Left forelimb (tissue), 1 donor: Measurements from ENCODE around the gene ZNF668.
"Not testable (repeated sequence)": the region's sequence is repeated elsewhere in the genome, so short reads cannot be mapped to it uniquely, and the experiment has no call there.

ENCODE experiments used
- DNase-seq: peaks from one replicate; pipeline ENCODE4 v3.0.0-alpha.2; 2018; ENCODE audit warnings: low spot score

The ZNF668 gene

GRCh38 chr16:31100876-31101641, 27.0 kb upstream of the ZNF668 start:
- DNase-seq: not testable (repeated sequence)

DNA sequence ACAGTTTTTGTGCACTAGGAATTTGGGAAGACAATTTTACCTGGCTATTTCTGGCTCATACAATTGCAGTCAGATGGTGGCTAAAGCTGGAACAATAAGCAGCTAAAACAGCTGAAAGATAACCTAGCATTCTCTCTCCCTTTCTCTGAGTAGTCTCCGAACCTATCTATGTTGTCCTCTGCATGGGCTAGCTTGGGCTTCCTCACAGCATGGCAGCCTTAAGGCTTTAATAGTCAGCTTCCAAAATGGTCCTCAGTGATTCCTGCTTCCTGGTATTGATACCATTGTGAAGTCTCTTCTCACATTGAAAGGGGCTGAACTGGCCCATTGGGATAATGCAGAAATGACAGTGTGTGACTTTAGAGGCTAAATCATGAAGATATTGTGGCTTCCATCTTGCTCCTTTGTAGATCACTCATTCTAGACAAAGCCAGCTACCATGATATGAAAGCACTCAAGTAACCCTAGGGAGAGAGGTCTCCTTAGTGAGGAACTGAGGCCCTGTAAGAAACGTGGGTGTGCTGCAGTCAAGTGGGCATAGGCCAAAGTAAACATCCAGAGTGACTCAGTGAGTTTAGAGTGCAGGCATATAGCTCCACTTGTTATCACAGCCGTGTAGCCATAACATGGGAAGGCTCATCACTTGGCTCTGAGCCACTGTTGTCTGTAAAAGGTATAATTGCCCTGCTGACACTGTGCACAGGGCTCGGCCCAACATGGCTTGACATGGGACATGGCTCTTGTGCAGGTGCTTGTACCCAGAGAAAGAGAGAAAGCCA, 26.0 kb upstream of the ZNF668 start:
- no peak for DNase-seq

- DNase-seq: peak; percentile 91
Measured at GRCh38 chr16:31094424-31095120, 20.5 kb upstream of the ZNF668 start, which contains the start of gene VKORC1. Gene VKORC1, minus strand, starts transcription at chr16:31094797. Its CDS starts 68 bp downstream, at chr16:31094729.

- DNase-seq: no peak
Measured at GRCh38 chr16:31094088-31094423, 20.0 kb upstream of the ZNF668 start.

- no peak for DNase-seq
Measured at GRCh38 chr16:31093132-31093703, 19.2 kb upstream of the ZNF668 start.

DNA sequence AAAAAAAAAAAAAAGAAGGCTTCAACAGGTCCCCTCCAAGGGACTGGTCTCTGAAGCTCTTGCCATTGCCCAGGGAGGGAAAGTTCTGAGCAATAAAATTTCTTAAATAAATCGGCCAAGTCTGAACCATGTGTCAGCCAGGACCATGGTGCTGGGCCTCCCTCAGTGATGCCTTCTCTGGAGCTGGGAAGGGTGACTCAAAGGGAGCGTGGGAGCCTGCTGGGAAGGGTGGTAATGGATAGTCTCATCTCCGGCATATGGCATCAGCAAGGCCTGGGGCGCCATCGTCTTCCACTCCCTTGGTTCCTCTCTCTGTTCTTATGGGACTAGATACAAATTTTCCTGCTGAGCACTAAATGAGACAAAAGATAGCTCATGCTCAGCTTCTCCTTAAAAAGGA, 18.3 kb upstream of the ZNF668 start:
- no peak for DNase-seq

DNA sequence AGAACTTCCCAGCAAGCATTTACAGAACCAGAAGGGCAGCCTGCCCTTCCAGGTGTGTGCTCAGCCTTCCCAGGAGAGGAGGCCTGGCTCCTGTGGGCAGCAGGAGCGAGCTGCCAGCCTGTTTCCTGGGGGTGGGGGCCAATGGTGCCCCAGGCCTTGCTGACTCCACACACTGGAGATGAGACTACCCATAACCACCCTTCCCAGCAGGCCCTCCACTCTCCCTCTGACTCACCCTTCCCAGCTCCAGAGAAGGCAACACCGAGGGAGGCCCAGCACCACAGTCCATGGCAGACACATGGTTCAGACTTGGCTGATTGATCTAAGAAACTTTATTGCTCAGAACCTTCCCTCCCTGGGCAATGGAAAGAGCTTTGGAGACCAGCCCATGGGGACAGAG, 16.5 kb upstream of the ZNF668 start:
- DNase-seq: no peak

GRCh38 chr16:31089199-31089598, 15.2 kb upstream of the ZNF668 start:
- DNase-seq: no peak

DNA sequence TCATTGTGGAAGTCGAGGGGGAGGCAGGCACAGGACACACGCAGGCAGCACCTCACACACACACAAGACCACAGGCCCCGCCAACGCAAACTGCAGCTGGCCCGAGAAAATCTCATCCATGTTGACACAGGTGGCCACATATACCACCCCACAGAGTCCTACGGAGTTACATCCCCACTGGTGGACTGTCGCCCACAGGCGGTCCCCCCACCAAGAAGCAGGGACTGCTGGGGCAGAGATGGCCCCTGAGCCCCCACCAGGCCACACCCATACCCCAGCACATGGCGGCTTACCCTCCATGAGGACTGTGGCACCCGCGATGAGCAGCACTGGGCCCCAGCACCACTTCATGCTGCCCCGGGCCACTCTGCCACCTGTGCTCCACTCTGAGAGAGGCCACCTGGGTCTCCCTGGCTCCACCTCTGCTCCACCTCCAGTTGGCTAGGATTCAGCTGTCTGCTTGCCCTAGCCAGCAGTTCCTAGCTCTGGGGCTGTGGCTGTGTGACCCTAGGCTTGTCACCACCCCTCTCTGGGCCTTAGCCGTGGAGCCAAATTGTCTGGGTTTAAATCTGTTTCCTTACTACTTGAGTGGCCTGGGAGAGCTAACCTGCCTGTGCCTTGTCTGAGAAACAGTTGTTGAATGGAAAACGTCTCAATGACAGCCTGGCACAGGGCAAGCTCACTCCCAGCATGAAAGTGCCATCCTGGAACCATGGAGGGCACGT, 14.6 kb upstream of the ZNF668 start, which contains the start of gene PRSS53:
Gene PRSS53, minus strand, starts transcription at position 485 of the 725 bp plus-strand sequence. Its CDS starts 134 bp downstream, at position 351.
- DNase-seq: no peak

- no peak for DNase-seq
Measured at GRCh38 chr16:31087971-31088370, 13.9 kb upstream of the ZNF668 start.

DNA sequence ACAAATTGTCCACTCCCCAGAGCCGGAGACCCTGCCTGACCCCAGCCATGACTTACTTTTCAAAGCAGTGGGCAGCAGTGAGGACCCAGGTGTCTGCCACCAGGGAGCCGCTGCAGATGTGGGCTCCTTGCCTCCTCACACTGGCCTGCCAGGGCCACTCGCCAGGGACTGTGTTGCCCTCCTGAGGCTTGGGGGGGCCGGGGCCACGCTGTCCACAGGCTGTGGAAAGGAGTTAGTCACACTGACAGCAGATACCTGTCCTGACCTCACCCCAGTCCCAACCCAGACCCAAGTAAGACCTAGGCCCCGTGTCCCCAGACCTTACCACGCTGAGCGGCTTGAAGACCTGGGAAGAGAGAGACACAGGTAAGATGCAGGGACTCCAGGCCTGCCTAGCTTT, 13.4 kb upstream of the ZNF668 start:
- DNase-seq: no peak

- no peak for DNase-seq
Measured at GRCh38 chr16:31086629-31086906, 12.5 kb upstream of the ZNF668 start.

DNA sequence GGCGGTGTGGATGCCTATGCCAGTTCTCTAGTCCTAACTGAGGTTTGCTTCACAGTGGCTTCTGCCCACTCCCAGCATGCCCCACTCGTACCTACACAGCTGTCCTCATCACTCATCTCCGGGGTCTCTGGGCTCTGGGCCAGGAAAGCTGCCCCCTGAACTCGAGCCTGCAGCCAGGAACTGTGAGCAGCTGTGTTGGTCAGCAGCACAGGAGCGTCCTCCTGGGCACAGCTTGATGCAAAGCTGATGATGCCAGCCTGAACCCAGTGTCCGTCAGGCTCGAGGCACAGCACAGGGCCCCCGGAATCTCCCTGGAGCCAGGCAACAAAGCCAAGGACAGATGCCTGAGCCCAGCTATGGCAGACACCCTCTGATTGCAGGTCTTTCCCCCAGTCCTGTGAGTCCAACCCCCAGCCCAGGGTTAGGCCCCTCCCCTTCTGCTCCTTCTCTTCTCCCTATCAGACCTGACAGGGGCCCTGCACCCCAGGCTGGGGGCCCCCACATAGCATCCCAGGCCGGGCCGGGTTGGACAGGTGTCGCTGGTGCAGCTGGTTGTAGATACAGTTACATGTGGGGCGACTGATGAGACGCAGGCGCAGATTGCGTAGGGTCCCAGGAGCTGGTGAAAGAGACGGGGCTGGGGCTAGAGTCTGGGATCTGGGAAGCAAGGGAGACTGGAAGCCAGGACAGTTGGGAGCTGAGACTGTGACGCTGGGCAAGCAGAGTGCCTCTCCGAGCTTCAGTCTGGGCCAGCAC, 12.0 kb upstream of the ZNF668 start:
- DNase-seq: no peak

DNA sequence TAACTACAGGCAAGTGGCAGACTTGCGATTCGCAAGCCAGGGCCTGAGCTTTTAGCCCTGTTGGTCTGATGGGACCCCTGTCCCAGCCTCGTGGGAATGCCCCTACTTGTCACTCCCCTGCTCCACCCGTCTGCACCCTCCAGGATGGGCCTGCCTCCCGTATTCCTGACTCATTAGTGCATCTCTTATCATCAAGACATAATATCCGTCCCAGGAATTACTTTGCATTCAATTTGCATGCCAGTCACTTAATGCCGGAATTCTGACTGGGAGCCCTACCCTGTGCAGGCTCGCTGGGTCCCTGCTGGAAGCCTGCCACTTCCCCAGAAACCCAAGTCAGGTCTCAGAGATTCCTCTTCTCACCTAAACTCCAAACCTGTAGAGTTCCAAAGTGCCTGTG, 11.4 kb upstream of the ZNF668 start:
- DNase-seq: no peak

DNA sequence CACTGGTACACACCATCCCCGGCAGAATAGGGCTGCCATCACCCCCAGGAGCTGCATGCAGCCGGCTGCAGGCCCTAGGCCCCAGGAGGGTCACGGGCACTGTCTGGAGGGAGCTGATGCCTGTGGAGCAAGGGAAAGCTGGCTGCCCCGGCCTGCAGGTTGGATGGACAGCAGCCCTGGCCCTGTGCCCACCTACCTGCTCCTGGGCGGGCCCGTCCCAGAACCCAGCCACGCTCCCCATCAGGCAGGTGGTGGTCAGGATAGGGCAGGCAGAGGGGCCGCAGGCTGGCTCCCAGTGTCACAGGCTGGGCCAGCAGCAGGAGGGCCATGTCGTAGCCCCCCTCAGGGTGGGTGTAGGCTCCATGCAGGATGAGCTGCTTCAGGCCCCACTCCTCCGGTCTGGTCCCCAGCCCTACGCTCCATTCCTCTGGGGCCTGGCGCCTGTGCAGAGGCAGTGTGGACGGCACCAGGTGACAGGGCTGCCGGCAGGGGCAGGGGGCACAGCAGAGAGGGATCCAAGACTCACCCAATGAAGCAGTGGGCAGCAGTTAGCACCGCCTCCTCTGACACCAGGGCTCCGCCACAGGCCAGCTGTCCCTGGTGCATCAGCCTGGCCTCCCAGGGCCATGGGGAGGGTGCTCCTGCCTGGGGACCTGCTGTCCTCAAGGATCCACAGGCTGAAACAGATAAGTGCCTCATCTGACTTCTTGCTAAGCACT, 10.7 kb upstream of the ZNF668 start:
- DNase-seq: no peak

DNA sequence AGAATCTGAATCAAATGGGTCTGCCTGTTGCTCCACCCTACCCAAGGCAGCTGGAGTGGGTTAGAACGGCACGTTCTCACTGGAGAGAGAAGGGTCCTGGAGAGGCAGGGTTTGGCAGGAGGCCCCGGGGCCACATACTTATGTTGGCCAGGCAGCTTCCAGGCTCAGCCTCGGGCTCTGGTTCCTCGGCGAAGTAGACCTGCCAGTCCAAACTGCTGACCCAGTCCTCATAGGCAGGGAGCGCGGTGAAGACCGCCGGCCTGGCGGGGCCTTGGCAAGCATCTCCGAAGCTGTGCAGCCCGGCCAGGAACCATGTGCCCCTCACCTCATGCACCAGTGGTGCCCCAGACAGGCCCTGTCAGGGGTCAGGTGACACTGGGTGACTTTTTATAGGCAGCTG, 9.9 kb upstream of the ZNF668 start:
- no peak for DNase-seq

DNA sequence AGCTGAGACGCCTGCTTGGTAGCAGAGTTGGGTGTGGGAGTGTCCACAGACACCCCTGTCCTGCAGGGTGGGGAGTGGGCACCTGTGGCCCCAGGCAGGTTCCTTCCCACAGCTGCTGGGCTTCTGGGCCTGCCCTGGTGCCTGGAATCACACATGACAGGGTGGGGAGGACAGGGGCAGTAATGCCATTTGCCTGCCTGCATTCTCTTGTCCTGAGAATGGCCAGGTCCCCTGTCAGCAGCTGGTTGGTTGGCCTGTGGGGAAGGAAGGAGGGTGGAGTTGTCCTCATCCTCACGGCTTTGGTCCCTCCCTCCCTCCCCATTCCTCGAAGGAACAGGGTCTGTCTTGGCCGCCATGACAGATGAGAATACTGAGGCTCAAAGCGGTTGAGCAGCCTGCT, 9.5 kb upstream of the ZNF668 start:
- no peak for DNase-seq

GRCh38 chr16:31083081-31083480, 9.0 kb upstream of the ZNF668 start:
- DNase-seq: no peak

GRCh38 chr16:31082368-31083045, 8.5 kb upstream of the ZNF668 start:
- DNase-seq: no peak
